ENCODE data around the gene LCNL1.
A peak's percentile ranks its signal among the peaks of the same experiment; 100 is the strongest.
"Not testable (repeated sequence)": the region's sequence is repeated elsewhere in the genome, so short reads cannot be mapped to it uniquely, and the experiment has no call there.

LCNL1 gene

GRCh38 chr9:137001857-137002645, 19.3 kb downstream of the LCNL1 start:
- Mint-ChIP-seq H3K4me3 (no peak overlapping the region), H3K9me3 (peaks cover 5% of the 10 kb centered on the region), H3K27ac (no peak overlapping the region), H3K27me3 (peaks cover 27% of the 10 kb centered on the region), H3K36me3 (no peaks in the 10 kb centered on the region), H3K4me1 (peaks cover 56% of the 10 kb centered on the region)
- ATAC-seq, result no peak

- H3K4me1 Mint-ChIP-seq, result peaks cover 50% of the 10 kb centered on the region
- ATAC-seq, result no peak
- peaks cover 25% of the 10 kb centered on the region for H3K27me3 Mint-ChIP-seq
- no peak overlapping the region for H3K4me3 Mint-ChIP-seq
- H3K9me3 Mint-ChIP-seq, result peaks cover 5% of the 10 kb centered on the region
- H3K36me3 Mint-ChIP-seq, result no peaks in the 10 kb centered on the region
- no peak overlapping the region for H3K27ac Mint-ChIP-seq
These were observed 19.9 kb downstream of the LCNL1 start for GRCh38 chr9:137002646-137003041.

- ATAC-seq, H3K36me3 Mint-ChIP-seq: not testable (repeated sequence)
- peaks cover 17% of the 10 kb centered on the region for H3K27me3 Mint-ChIP-seq
These were observed 21.5 kb downstream of the LCNL1 start for GRCh38 chr9:137004285-137004684.

GRCh38 chr9:137006116-137007003, 23.6 kb downstream of the LCNL1 start:
- peaks cover 5% of the 10 kb centered on the region for H3K9me3 Mint-ChIP-seq
- H3K4me3 Mint-ChIP-seq, result no peak overlapping the region
- ATAC-seq, result peak; percentile 28
- peaks cover 17% of the 10 kb centered on the region for H3K27me3 Mint-ChIP-seq
- H3K4me1 Mint-ChIP-seq, result peaks cover 14% of the 10 kb centered on the region
- H3K36me3 Mint-ChIP-seq, result peaks cover 3% of the 10 kb centered on the region
- no peak overlapping the region for H3K27ac Mint-ChIP-seq

More at GRCh38 chr9:137004285-137004684, 21.5 kb downstream of the LCNL1 start:
- H3K4me1 Mint-ChIP-seq, result peaks cover 35% of the 10 kb centered on the region
- not testable (repeated sequence) for H3K4me3 Mint-ChIP-seq, H3K27ac Mint-ChIP-seq, H3K9me3 Mint-ChIP-seq

GRCh38 chr9:137007108-137007815, 24.5 kb downstream of the LCNL1 start:
- Mint-ChIP-seq H3K36me3 (peaks cover 8% of the 10 kb centered on the region), H3K9me3 (peaks cover 5% of the 10 kb centered on the region), H3K27me3 (peaks cover 17% of the 10 kb centered on the region), H3K4me3 (no peak overlapping the region), H3K27ac (no peak overlapping the region), H3K4me1 (peaks cover 14% of the 10 kb centered on the region)
- no peak for ATAC-seq

GRCh38 chr9:137007816-137008270, 25.1 kb downstream of the LCNL1 start:
- Mint-ChIP-seq H3K36me3 (peaks cover 8% of the 10 kb centered on the region), H3K4me1 (peaks cover 14% of the 10 kb centered on the region), H3K9me3 (peaks cover 5% of the 10 kb centered on the region), H3K27ac (no peak overlapping the region), H3K27me3 (peaks cover 17% of the 10 kb centered on the region), H3K4me3 (no peak overlapping the region)
- no peak for ATAC-seq

- H3K27me3 Mint-ChIP-seq, result peaks cover 17% of the 10 kb centered on the region
These were observed 25.5 kb downstream of the LCNL1 start for GRCh38 chr9:137008312-137008711.

GRCh38 chr9:137009217-137009616, 26.4 kb downstream of the LCNL1 start:
- ATAC-seq, result no peak
- Mint-ChIP-seq H3K4me3 (no peak overlapping the region), H3K36me3 (peaks cover 8% of the 10 kb centered on the region), H3K4me1 (peaks cover 14% of the 10 kb centered on the region), H3K27me3 (peaks cover 17% of the 10 kb centered on the region), H3K27ac (no peak overlapping the region), H3K9me3 (peaks cover 5% of the 10 kb centered on the region)

More at GRCh38 chr9:137008312-137008711, 25.5 kb downstream of the LCNL1 start:
- Mint-ChIP-seq H3K4me1 (peaks cover 14% of the 10 kb centered on the region), H3K4me3 (no peak overlapping the region), H3K27ac (no peak overlapping the region), H3K9me3 (peaks cover 5% of the 10 kb centered on the region), H3K36me3 (peaks cover 8% of the 10 kb centered on the region)
- ATAC-seq, result no peak

- H3K4me3 Mint-ChIP-seq, result no peak overlapping the region
- H3K27ac Mint-ChIP-seq, result no peak overlapping the region
- H3K27me3 Mint-ChIP-seq, result peaks cover 11% of the 10 kb centered on the region
- H3K36me3 Mint-ChIP-seq, result peaks cover 8% of the 10 kb centered on the region
- no peak for ATAC-seq
- no peaks in the 10 kb centered on the region for H3K9me3 Mint-ChIP-seq
- peaks cover 7% of the 10 kb centered on the region for H3K4me1 Mint-ChIP-seq
These were observed 27.3 kb downstream of the LCNL1 start for GRCh38 chr9:137009938-137010732.

GRCh38 chr9:137011156-137011555, 28.4 kb downstream of the LCNL1 start:
- Mint-ChIP-seq H3K4me3 (no peak overlapping the region), H3K36me3 (peaks cover 8% of the 10 kb centered on the region), H3K9me3 (no peaks in the 10 kb centered on the region), H3K27me3 (peaks cover 5% of the 10 kb centered on the region), H3K4me1 (peaks cover 5% of the 10 kb centered on the region), H3K27ac (no peak overlapping the region)
- no peak for ATAC-seq

GRCh38 chr9:137011907-137012675, 29.3 kb downstream of the LCNL1 start:
- Mint-ChIP-seq H3K36me3 (peaks cover 8% of the 10 kb centered on the region), H3K27me3 (no peaks in the 10 kb centered on the region), H3K9me3 (no peaks in the 10 kb centered on the region), H3K4me1 (no peaks in the 10 kb centered on the region), H3K27ac (no peak overlapping the region), H3K4me3 (no peak overlapping the region)
- no peak for ATAC-seq

GRCh38 chr9:137012694-137013570, 30.1 kb downstream of the LCNL1 start:
- Mint-ChIP-seq H3K9me3 (no peaks in the 10 kb centered on the region), H3K4me1 (no peaks in the 10 kb centered on the region), H3K27me3 (no peaks in the 10 kb centered on the region), H3K4me3 (no peak overlapping the region), H3K36me3 (peaks cover 8% of the 10 kb centered on the region), H3K27ac (no peak overlapping the region)
- ATAC-seq, result no peak

- Mint-ChIP-seq H3K27me3 (no peaks in the 10 kb centered on the region), H3K27ac (no peak overlapping the region), H3K4me3 (no peak overlapping the region), H3K4me1 (no peaks in the 10 kb centered on the region), H3K9me3 (no peaks in the 10 kb centered on the region), H3K36me3 (peaks cover 8% of the 10 kb centered on the region)
- no peak for ATAC-seq
These were observed 30.8 kb downstream of the LCNL1 start for GRCh38 chr9:137013571-137013940.

Measured in stimulated activated memory B cell treated with anti-CD40 and anti-IgM and Interleukin-4, amounts not matched to agents 10 μg/mL and 1 μg/mL and 100 μg/mL, for 72 hours (primary cell).